HG03280 (cell line): ENCODE data around the gene CLC.
A peak's percentile ranks its signal among the peaks of the same experiment; 100 is the strongest.
"Not testable (repeated sequence)": the region's sequence is repeated elsewhere in the genome, so short reads cannot be mapped to it uniquely, and the experiment has no call there.

Experiments used
- ATAC-seq: cut with Tn5 transposase; IDR thresholded peaks from one replicate; pipeline ENCODE4 v1.9.1; 2021; ENCODE audit warnings: mild to moderate bottlenecking, moderate library complexity; ENCODE audit not compliant: unreplicated experiment

The CLC gene

GRCh38 chr19:39731685-39732084 is 6.1 kb downstream of the CLC start:
- no peak for ATAC-seq

- ATAC-seq, result no peak
Measured at GRCh38 chr19:39729594-39729993, 8.2 kb downstream of the CLC start.

- ATAC-seq, result no peak
Measured at GRCh38 chr19:39728040-39728439, 9.8 kb downstream of the CLC start.

- ATAC-seq, result no peak
Measured at GRCh38 chr19:39727070-39727800, 10.6 kb downstream of the CLC start.

- no peak for ATAC-seq
Measured at GRCh38 chr19:39725995-39726394, 11.8 kb downstream of the CLC start.

- not testable (repeated sequence) for ATAC-seq
Measured at GRCh38 chr19:39720144-39720543, 17.7 kb downstream of the CLC start.

- ATAC-seq, result no peak
Measured at GRCh38 chr19:39710333-39710890, 27.4 kb downstream of the CLC start.

- no peak for ATAC-seq
Measured at GRCh38 chr19:39709026-39709872, 28.6 kb downstream of the CLC start.

- ATAC-seq, result no peak
Measured at GRCh38 chr19:39708594-39708993, 29.2 kb downstream of the CLC start.

GRCh38 chr19:39705578-39706188 is 32.1 kb downstream of the CLC start:
- ATAC-seq, result no peak

GRCh38 chr19:39704181-39705044 is 33.4 kb downstream of the CLC start, which contains the start of gene LGALS14:
Gene LGALS14 (plus strand): TSS chr19:39704481. CDS start chr19:39704529, 48 bp downstream.
- ATAC-seq, result no peak

GRCh38 chr19:39701291-39701690 is 36.5 kb downstream of the CLC start:
- peak; percentile 52 for ATAC-seq

- ATAC-seq, result no peak
Measured at GRCh38 chr19:39698535-39698934, 39.3 kb downstream of the CLC start.

- no peak for ATAC-seq
Measured at GRCh38 chr19:39696387-39696786, 41.4 kb downstream of the CLC start.

GRCh38 chr19:39695759-39696158 is 42.1 kb downstream of the CLC start:
- no peak for ATAC-seq

GRCh38 chr19:39692822-39693221 is 45.0 kb downstream of the CLC start:
- ATAC-seq, result no peak

- ATAC-seq, result no peak
Measured at GRCh38 chr19:39692166-39692565, 45.7 kb downstream of the CLC start.

- ATAC-seq, result not testable (repeated sequence)
Measured at GRCh38 chr19:39688637-39689036, 49.2 kb downstream of the CLC start.

GRCh38 chr19:39686739-39687138 is 51.1 kb downstream of the CLC start:
- ATAC-seq, result no peak

- no peak for ATAC-seq
Measured at GRCh38 chr19:39684267-39684666, 53.6 kb downstream of the CLC start.
